ENCODE results near the gene PRKCH. TPM values are rescaled to one million over a fixed set of nuclear protein-coding genes. Genes with fewer than 3 reads are reported as not detected.

PRKCH gene
- total and polyA plus RNA-seq, 10 of the 15 experiments (the other 5 are each of a cell fraction or from before 2014, with no cell fraction given) = 10.7 to 140 (median 33.2) TPM

GRCh38 chr14:61532123-61532505, 210.7 kb downstream of the PRKCH start:
- no peaks in the 10 kb centered on the region for H4K20me1 ChIP-seq (ENCODE audit: control insufficient read depth, insufficient read depth)
- no peak overlapping the region for H3K27ac ChIP-seq (ENCODE audit: control insufficient read depth, insufficient read depth)
- in situ Hi-C loops (cut with MboI) = no loop called here
- H3K79me2 ChIP-seq (ENCODE audit: control insufficient read depth, insufficient read depth, low read length) = no peaks in the 10 kb centered on the region
- TF ChIP-seq CREB1 (IDR thresholded peaks at IDR 0.05; ENCODE audit: low read depth) = no peak
- no peak for TF ChIP-seq JUND (IDR thresholded peaks at IDR 0.05; ENCODE audit: low read depth, low read length)
- TF ChIP-seq STAT1 (conservative IDR thresholded peaks at IDR 0.05) = no peak
- no peaks in the 10 kb centered on the region; the same call in 2 of the 3 replicates for H3K9me3 ChIP-seq (replicated peaks; ENCODE audit: control insufficient read depth, insufficient read depth, low read length)
- H3K27me3 ChIP-seq (replicated peaks in 1 of 2; ENCODE audit: control insufficient read depth in 2 of 2, insufficient read depth in 2 of 2, low read length in 1 of 2) = no peaks in the 10 kb centered on the region
- ChIA-PET SMC1A (ENCODE audit: uncharacterized antibody, unreplicated experiment) (interaction anchor here (1.0 to 2.7 kb wide), 5 partner anchors 8 to 150 kb away, joined by 3 to 9 read pairs (median 4); no protein-coding TSS in a partner anchor), RAD21 (ENCODE audit: unreplicated experiment) (no interaction called here), POLR2A (interaction anchor here (1.0 kb wide), 1 partner anchor 71 kb away, joined by 3 read pairs; no protein-coding TSS in a partner anchor), CTCF (interaction anchor here (1.3 to 1.6 kb wide), 3 partner anchors 12 to 305 kb away, joined by 3 to 6 read pairs (median 4); no protein-coding TSS in a partner anchor)
- BruUV-seq (replicated peaks) = no TSS peak
- no peaks in the 10 kb centered on the region for H3K4me1 ChIP-seq (ENCODE audit: control insufficient read depth, insufficient read depth, low read length)
- no peak overlapping the region for H3K9ac ChIP-seq (ENCODE audit: control insufficient read depth, insufficient read depth, low read length)
- ATAC-seq (no peak), DNase-seq (ENCODE audit: low read depth, low spot score) (no peak), FAIRE-seq (no peak)
- H3K4me2 ChIP-seq (ENCODE audit: control insufficient read depth, insufficient read depth) = no peak overlapping the region
- peaks cover 26 to 36% of the 10 kb centered on the region in 2 experiments for H3K36me3 ChIP-seq (ENCODE audit: control insufficient read depth in 2 of 2, insufficient read depth in 2 of 2, low read length in 1 of 2)
- intact Hi-C loops (cut with micrococcal nuclease; ENCODE audit: unreplicated experiment) = no loop called here
- no peak overlapping the region for H3K4me3 ChIP-seq
- H2AFZ ChIP-seq (ENCODE audit: control insufficient read depth, low read depth, low read length) = no peak overlapping the region

DNA sequence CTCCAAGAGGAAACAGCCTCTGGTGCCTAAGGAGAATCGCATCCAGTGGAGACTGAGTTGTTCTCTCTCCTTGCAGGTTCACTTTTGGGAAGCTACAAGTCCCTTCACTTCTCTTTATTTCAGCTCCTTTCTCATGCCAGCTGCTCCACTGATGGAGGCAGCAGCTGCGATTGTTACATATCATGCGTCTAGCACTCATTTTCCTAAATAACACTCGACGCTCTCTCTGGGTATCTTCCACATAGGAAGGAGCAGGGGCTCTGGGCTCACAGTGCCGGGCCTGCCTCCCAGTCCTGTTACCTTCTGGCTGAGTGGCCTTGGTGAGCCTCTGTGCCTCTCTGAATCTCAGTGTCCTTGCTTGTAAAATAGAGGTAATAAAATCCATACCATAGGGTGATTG, 211.4 kb downstream of the PRKCH start:
- FAIRE-seq (no peak), ATAC-seq (no peak), DNase-seq (ENCODE audit: low read depth, low spot score) (no peak)
- in situ Hi-C loops (cut with MboI) (no loop called here), intact Hi-C loops (cut with micrococcal nuclease; ENCODE audit: unreplicated experiment) (no loop called here)
- ChIA-PET SMC1A (ENCODE audit: uncharacterized antibody, unreplicated experiment) (interaction anchor here (1.0 to 2.7 kb wide), 6 partner anchors 9 to 149 kb away, joined by 3 to 9 read pairs (median 4); no protein-coding TSS in a partner anchor), RAD21 (ENCODE audit: unreplicated experiment) (no interaction called here), CTCF (interaction anchor here (0.9 to 1.6 kb wide), 5 partner anchors 13 to 305 kb away, joined by 3 to 6 read pairs (median 3); no protein-coding TSS in a partner anchor), POLR2A (interaction anchor here (1.0 kb wide), 1 partner anchor 20 kb away, joined by 4 read pairs; no protein-coding TSS in a partner anchor)
- Histone ChIP-seq H3K79me2 (ENCODE audit: control insufficient read depth, insufficient read depth, low read length) (no peaks in the 10 kb centered on the region), H4K20me1 (ENCODE audit: control insufficient read depth, insufficient read depth) (no peaks in the 10 kb centered on the region), H2AFZ (ENCODE audit: control insufficient read depth, low read depth, low read length) (no peak overlapping the region), H3K27me3 (replicated peaks in 1 of 2; ENCODE audit: control insufficient read depth in 2 of 2, insufficient read depth in 2 of 2, low read length in 1 of 2) (no peaks in the 10 kb centered on the region), H3K9me3 (replicated peaks; ENCODE audit: control insufficient read depth, insufficient read depth, low read length) (no peaks in the 10 kb centered on the region; the same call in 2 of the 3 replicates), H3K4me1 (ENCODE audit: control insufficient read depth, insufficient read depth, low read length) (no peaks in the 10 kb centered on the region), H3K36me3 (ENCODE audit: control insufficient read depth in 2 of 2, insufficient read depth in 2 of 2, low read length in 1 of 2) (peaks cover 26 to 36% of the 10 kb centered on the region in 2 experiments), H3K4me2 (ENCODE audit: control insufficient read depth, insufficient read depth) (no peak overlapping the region), H3K27ac (ENCODE audit: control insufficient read depth, insufficient read depth) (no peak overlapping the region), H3K4me3 (no peak overlapping the region), H3K9ac (ENCODE audit: control insufficient read depth, insufficient read depth, low read length) (no peak overlapping the region)
- 82% methylated on average over 6 of the region's 6 CpGs for WGBS (ENCODE audit: insufficient coverage, insufficient replicate concordance, low lambda C conversion rate, missing lambda C conversion rate)
- no TSS peak for BruUV-seq (replicated peaks)
- no peak for TF ChIP-seq MXI1 (IDR thresholded peaks at IDR 0.05; ENCODE audit: low read depth, low read length)
- no peak for TF ChIP-seq SREBF1 (IDR thresholded peaks at IDR 0.05; ENCODE audit: low read length)
- no peak for TF ChIP-seq E4F1 (IDR thresholded peaks at IDR 0.05; ENCODE audit: borderline replicate concordance, partially characterized antibody)
- TF ChIP-seq, protein P1, sequence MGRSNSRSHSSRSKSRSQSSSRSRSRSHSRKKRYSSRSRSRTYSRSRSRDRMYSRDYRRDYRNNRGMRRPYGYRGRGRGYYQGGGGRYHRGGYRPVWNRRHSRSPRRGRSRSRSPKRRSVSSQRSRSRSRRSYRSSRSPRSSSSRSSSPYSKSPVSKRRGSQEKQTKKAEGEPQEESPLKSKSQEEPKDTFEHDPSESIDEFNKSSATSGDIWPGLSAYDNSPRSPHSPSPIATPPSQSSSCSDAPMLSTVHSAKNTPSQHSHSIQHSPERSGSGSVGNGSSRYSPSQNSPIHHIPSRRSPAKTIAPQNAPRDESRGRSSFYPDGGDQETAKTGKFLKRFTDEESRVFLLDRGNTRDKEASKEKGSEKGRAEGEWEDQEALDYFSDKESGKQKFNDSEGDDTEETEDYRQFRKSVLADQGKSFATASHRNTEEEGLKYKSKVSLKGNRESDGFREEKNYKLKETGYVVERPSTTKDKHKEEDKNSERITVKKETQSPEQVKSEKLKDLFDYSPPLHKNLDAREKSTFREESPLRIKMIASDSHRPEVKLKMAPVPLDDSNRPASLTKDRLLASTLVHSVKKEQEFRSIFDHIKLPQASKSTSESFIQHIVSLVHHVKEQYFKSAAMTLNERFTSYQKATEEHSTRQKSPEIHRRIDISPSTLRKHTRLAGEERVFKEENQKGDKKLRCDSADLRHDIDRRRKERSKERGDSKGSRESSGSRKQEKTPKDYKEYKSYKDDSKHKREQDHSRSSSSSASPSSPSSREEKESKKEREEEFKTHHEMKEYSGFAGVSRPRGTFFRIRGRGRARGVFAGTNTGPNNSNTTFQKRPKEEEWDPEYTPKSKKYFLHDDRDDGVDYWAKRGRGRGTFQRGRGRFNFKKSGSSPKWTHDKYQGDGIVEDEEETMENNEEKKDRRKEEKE (IDR thresholded peaks at IDR 0.05) = no peak
- no peak for TF ChIP-seq CREM (IDR thresholded peaks at IDR 0.05; ENCODE audit: low read depth)
- no peak for TF ChIP-seq POLR2AphosphoS2 (IDR thresholded peaks at IDR 0.05; ENCODE audit: low read depth, low read length)
- no peak for TF ChIP-seq KAT2A (conservative IDR thresholded peaks at IDR 0.05; ENCODE audit: control insufficient read depth, low read depth, low read length)

Data from GM12878 (cell line).